SHP77 (cell line): ENCODE results near the gene RAB26.

Experiments
- DNase-seq, 2 experiments: peaks; one replicate each; lab custom pipeline; 2025; lab: John Stamatoyannopoulos, UW

RAB26 gene

DNA sequence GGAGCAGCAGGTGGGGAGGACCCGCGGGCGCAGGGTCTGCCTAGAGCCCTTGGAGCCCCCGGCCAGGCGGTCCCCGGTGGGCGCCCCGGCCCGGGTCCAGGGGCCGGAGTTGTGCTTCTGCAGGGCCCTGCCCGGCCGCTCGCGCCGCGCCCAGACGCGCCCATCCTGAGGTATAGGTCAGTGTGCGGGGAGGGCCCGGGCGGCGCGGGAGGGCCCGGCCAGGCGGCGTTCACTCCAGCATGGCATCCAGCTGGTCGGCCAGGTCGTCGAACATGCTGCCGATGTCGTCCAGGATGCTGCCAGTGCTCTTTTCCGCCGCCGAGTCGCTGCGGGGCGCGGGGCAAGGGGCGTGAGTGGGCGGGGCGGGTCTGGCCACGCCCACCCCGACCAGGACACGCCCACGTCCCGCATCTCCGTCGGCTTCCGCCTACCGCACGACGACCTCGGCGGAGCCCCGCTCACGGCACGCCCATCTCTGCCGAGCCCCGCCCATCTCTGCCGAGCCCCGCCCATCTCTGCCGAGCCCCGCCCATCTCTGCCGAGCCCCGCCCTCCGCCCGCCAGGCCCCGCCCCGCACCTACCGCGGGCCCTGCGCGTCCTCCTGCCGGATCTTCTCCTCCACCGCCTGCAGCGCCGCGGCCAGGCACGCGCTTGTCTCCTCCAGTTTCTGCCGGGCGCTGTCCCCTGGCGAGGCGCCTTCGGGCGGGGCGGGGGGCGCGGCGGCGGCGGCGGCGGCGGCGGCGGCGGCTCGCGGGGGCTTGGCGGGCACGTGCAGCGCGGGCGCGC lies 30.1 kb downstream of the RAB26 start:
- no peak for DNase-seq

DNA sequence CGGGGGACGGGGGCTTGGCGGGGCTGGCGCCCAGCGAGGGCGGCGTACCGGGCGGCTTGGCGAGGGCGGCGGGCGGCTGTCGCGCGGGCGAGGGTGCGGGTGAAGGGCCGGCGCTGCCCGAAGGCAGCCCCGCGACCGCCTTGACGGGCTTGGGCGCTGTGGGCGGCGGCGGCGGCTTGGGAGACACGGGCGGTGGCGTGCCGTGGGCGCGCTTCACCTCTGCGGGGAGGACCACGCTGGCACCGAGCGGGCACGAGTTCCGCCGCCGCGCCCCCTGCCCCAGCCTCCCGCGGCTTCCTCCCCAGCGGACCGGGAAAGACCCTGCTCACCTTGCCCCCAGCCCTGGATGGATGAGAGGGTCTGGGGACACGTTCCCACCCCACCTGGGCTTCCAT lies 30.7 kb downstream of the RAB26 start:
- no peak for DNase-seq

DNA sequence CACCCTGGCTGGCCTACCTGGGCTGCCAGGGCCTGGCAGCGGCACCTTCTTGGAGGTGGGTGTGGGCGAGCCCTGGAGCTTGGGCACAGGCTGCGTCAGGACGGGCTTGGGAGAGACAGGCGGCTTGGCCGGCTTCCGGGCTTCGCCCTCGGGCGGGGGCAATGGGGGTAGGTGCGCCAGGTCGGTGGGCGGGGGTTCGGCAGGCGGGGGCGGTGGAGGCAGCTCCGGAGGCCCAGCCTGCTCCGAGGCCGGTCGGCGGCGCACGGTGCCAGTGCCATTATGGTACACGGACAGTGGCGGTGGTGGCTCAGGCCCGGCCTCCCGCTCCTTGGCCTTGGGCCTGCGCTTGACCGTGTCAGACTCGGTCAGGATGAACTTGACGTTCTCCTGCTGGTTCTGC lies 31.2 kb downstream of the RAB26 start:
- no peak for DNase-seq

DNA sequence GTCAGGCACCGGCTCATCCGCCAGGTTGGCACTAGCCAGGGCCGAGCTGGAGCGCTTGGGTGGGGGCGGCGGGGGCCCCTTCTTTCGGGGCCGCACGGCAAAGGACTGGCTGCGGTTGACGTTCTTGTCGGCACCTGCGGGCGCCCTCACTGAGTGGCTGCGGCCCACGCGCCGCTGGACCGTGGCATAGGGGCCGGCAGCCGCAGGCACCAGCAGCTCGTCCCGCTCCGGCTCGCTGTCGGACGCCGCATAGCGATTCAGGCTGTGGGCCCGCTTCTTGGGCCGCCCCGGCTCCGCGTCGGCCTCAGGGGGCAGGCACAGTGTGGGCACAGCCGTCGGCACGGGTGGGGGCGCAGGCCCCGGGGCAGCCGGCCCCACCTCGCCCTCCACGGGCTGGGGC lies 32.0 kb downstream of the RAB26 start:
- DNase-seq: no peak

DNA sequence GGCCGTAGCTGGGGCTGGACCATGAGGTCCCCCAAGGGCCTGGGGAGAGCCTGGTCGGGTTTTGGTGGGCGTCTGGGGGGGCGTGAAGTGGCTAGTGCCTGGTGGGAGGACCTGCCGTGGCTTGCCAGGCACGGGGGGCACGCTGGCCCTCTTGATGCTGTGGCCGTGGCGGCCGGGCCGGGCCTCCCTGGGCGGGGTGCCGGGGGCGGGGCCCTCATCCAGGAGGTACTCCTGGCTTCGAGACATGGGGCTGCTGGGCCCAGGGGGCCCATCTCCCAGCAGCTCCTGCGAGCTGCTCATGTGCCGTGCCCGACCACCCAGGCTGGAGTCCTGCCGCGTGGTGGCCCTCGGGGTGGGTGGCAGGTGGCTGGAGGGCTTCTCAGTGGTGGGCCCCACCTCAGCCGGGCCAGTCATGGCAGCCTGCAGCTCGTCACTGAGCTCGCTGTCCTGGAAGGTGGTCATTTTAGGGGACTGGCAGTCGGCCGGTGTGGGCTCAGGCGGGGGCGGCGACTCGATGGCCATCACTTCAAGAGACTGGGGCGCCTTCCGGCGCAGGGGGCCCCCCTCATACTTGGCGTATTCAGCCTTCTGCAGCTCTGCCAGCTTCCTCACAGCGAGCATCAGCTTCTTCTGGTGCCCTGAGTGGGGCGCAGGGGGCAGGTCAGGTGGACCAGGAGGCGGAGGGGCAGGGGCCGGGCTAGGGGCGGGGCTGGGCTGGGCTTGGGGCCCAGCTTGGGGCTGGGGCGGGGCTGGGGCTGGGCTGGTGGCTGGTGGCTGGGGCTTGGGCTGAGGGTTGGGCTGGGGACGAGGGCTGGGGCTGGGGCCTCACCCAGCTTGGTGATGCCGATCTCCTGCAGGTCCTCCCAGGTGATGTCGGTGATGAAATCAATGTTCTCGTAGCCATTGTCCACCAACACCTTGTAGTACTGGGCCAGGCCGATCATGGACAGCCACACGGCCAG lies 32.8 kb downstream of the RAB26 start:
- no peak for DNase-seq

DNA sequence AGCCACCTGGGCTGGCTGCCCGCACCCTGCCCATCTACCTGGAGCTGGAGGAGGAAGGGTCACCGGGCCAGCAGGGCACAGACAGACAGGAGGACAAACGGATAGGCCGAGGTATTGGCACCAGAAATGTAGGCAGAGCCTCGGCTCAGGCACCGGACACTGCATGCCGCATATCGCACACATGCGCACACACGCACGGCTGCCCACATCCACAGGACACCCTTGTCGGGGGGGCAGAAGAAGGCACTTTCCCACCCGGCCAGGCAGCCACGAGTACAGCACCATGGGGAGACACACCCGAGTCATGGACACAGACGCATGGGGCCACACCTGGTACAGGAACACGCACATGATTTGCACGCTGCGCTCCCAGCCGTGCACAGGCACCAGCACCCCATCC lies 33.5 kb downstream of the RAB26 start:
- DNase-seq: no peak

DNA sequence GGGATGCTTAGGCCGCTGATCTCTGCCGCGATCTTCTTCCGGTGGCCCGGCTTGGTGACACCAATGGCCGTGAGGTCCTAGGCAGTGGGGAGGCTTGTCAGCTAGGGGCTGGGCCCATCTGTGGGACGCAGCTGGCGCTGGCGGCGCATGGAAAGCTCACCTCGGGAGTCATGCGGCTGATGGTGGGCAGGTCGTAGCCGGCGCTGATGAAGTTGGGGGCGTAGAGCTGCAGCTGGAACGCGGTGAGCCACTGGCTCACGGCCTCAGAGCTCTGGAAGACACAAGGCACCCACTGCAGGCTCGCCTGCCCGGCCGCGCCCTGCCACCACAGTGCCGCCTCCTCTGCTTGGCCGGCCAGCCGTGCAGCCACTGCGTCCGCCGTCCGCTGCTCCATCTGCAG lies 35.2 kb downstream of the RAB26 start:
- DNase-seq: no peak

DNA sequence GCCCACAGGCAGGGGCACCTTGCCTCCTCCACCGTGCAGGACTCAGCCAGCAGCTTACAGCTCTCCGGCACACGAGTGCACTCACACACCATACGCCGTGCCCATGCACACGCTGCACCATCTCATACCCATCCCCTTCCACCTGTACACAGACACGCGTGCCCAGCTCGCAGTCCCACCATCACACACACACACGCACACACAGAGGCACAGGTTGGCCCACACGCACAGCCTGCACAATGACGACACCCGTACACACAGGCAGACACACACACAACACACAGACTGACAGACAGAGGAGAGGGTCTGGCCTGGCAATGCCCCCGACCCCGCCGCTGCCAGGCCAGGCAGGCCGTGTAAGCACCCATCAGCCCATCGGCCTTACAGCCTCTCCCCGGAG lies 35.9 kb downstream of the RAB26 start:
- no peak for DNase-seq

DNA sequence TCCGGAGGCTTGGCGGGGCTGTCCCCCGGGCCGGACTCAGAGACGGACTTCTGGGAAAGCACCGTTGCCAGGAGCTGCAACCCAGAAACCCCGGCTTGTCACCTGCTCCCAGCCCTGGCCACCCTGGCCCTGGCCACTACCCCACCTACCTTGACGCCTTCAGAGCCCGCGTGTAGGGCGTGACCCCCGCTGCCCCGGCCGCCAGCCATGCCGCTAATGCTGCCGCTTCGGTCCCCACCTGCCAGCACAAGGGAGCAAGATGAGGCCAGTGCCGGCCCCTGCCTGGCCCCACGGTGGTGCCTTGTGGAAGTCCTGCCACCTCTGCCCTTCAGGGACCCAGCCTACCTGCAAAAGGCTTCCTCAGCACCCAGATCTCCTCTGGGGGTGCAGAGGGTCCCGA lies 36.5 kb downstream of the RAB26 start:
- DNase-seq: no peak

DNA sequence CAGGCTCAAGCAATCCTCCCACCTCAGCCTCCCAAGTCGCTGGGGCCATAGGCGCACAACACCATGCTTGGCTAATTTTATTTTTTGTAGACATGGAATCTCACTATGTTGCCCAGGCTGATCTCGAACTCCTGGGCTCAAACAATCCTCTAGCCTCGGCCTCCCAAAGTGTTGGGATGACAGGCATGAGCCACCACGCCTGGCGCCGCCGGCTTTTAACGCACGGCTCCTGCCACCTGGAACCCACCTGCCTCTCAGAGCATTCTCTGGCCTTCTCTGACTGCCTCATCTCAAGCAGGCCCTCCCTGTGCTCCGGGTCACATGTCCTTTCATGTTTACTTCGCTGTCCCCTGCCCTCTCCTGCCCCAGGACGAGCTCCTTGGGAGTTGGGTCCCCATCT lies 37.6 kb downstream of the RAB26 start:
- DNase-seq: no peak

DNA sequence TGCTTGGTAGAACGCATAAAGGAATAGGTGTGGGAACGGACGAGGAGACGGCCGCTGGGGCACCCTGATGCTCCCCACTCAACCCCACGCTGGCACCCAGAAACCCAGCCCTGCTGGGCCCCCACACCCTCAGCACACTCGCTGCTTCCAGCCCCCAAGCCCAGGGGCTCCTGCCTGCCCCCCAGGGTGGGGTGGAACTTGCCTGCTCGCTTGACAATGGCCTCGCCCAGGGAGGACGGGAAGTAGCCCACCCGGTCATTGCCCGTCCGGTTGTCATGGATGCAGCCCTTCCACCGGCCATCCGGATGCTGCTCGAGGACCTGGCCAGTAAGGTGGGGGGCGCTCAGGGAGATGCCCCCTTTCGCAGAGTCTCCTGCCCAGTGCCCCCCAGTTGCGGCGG lies 38.1 kb downstream of the RAB26 start:
- DNase-seq: no peak

DNA sequence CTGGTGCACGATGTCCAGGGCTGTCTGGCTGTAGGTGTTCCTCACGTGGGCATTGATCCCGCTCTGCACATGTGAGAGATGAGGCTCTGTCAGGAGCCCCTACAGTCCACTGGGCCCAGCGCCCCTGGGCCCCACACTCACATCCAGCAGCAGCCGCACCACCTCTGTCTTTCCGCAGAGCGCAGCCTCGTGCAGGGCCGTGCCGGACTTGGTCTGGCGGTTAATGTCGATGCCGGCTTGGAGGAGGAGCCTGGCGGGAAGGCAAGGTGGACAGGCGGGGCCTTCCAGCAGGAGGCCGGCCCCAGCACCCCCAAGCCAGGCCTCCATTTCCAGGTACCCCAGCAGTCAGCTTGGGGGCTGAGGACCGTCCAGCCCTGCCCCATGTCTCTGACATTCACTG lies 38.8 kb downstream of the RAB26 start:
- DNase-seq: no peak

DNA sequence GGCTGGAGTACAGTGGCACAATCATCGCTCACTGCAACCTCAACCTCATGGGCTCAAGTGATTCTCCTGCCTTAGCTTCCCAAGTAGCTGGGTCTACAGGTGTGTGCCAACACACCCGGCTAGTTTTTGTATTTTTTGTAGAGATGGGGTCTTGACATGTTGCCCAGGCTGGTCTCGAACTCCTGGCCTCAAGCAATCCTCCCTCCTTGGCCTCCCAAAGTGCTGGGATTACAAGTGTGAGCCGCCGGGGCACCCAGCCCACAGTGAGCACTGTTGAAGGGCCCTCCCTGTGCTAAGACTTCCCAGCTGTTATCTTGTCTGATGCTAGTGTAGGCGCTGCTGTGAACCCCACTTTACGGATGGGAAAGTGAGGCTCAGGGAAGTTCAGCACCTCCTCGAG lies 40.0 kb downstream of the RAB26 start:
- DNase-seq: no peak

DNA sequence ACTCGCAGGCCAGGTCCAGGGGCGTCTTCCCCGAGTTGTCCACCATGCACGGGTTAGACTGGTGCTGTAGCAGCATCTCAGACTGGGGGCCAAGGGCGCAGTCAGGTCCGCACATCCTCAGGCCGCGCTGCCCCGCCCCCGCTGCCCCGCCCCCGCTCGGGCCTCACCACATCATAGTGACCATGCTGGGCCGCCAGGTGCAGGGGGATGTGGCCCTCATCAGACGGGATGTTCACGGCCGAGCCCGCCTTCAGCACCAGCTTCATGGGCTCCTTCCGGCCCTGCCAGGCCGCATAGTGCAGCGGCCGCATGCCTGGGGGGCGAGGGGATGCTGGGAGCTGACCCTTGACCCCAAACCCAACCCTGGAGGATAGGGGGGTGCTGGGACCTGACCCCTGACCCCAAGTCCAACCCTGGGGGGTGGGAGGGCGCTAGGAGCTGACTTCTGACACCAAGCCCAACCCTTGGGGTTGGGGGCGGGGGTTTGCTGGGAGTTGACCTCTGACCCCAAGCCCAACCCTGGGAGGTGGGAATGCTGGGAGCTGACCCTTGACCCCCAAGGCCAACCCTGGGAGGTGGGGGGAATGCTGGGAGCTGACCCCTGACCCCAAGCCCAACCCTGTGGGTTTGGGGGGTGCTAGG lies 40.9 kb downstream of the RAB26 start:
- no peak for DNase-seq

DNA sequence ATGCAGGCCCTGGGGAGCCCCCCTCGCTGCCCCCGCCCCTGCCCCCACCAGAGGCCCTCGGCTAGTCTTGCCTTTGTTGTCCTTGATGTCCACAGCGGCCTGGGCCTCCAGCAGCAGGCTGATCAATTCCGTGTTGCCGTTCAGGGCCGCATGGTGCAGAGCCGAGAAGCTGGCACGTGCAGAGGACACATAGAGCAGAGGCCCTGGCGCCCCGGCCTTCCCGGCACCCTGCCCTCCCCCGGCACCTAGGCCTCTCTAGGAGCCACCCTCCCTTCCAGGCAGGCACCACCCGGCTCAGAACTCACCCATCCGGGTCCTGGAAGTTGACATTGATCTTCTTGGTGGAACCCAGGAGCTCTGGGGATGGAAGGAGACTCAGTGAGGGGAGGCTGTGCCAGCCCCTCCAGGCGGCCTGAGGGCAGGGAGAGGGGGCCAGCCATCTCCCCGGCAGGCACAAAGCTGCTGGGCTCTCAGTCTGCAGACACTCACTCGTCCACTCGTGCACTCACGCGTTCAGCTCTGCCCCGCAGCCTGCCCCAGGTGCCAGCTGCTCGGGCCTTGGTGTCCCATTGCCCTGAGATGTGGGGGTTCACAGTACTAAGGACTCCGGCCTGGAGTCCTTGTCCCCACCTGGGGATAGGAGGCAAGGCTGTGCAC lies 41.7 kb downstream of the RAB26 start:
- DNase-seq: no peak

DNA sequence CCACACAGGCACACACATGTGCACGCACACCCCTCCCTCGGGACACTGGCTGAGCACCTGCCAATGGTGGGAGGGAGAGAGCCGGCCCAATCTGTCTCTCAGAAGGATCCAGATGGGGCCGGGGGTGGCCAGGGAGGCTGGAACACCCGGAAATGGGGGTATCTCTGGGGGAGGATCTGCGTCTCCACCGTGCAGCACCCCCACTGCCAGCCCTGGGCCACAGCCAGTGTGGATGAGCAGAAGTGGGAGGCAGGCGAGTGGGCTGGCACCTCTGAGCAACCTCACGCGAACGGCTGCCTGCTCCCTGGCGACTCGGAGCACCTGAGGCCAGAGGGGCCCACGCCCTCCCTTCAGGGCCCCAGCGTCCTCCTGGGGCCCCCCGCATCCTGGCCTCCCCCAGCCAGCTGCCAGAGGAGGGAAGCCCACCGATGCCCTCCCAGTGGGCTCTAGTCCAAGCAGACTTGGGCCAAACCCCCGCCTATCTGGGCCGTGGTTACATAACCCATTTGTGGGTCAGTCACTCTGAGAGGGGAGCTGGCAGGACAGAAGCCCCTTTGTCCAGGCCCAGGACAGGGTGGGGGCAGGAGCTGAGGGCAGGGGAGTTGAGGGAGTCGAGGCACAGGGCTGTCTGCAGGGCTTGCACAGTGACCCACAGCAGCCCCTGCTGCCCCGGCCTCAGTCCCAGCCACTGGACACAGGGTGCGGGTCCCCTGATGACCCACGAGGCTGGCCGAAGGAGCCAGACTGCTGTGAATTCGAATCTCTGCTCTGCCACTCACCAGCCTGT lies 42.4 kb downstream of the RAB26 start:
- no peak for DNase-seq

DNA sequence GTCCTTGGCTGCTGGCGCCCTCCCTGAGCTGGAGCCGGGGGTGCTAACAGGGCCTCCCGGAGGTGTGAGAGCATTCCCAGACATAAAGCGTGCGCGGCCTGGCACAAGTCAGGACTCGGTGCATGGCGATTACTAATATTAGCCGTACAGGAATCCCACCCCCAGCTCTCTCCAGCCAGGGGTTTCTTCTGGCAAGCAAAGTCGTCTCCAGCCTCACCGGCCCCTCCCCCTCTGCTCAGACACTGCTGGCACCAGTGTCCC lies 43.0 kb downstream of the RAB26 start:
- no peak for DNase-seq

DNA sequence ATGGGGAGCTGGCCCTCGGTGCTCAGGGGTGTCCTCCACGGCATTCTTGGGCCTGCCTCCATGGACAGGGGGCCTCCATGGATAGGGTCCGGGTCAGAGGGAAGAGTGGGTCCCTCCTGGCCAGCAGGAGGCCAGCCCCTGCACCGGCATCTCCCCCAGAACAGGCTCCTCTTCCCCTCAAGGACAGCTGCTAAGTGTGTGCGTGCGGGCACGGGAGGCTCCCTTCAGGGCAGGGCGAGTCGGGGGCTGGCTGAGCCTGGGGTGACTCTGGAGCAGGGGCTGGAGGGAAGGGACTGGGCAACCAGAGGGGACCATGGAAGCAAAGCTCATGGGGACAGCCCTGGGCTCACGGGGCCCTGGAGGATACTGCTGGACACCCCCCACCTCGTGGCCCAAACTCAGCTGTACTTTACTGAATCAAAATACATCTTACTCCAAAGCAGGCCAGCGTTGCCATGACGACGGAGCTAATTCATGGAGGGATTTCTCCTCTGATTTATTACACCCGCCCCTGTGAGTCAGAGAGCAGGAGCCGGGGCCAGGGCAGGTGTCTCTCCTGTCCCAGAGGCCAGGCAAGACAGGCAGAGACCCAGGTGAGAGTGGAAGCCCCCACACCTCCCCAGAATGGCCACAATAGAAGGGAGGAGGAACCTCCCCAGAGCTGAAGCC lies 45.9 kb downstream of the RAB26 start:
- no peak for DNase-seq

DNA sequence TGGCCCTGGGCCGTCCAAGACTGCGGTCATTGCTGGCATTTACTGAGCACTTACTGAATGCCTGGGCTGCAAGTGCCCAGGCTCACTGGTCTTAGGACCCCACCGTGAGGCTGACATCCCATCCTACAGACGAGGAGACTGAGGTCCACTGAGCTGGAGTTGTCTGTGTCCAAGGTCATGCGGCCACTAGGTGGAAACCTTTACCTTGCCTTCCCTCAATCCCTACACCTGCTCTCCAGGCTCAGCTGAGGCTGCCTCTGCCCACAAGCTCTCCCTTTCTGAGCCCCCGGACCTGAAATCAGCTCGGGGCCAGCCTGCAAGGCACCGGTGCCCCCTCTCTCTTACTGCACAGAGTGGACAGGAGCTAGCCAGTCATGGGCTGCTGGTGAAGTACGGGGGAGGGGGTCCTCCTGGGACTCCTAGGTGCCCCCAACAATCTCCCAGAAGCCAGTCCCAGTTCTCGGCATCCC lies 46.5 kb downstream of the RAB26 start:
- peak; percentile 66 to 80 for DNase-seq

DNA sequence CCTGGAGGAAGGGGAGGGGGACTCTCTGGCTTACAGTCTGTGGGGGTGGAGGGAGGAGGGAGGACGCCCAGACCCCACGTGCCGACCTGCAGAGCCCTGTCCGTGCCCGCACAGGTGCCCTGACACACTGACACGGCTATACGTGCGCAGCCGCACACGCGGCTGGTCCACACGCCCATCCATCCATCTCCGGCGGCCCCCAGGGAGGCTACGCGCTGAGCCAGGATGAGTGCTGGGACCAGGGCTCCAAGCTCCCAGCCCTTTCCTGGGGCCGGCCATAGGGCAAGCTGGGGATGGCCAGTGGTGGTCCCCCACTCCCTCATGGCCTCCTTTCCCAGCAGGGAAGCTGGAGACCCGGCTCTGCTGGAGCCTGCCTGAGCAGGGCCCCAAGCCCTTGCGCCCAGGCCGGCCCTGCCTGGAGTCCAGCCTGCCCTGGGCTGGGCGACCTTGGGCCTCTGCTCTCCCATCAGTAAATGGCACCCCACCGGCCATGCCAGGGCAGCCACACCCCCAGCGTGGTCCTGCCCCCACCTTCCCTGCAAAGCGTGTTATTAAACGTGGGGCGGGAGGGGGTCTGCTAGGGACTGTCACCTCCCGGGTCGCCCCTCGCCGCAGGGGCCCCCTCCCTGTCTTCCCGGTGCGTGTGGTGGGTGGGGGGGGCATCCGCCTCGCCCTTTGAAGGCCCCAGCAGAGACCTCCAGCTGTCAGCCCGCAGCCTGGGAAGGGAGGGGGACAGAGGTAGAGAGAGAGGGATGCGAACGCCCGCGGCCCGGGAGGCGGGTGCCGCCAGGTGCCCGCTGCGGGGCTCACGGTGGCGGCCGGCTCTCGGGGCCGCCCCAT lies 47.1 kb downstream of the RAB26 start:
- DNase-seq: no peak
